SK-N-SH treated with all-trans-retinoic acid at 6 μM for 48 hours (cell line): ENCODE measurements around the gene RNF157.

Source experiments
- CSDC2 ChIP-seq: fragments of 250-450 bp; sonication (Bioruptor Pico); IDR thresholded peaks from 2 replicates; pipeline ENCODE4 v1.5.0; 2020; ENCODE audit warnings: mild to moderate bottlenecking, moderate library complexity
- ESRRG ChIP-seq: fragments of 250-450 bp; sonication (Bioruptor Pico); IDR thresholded peaks from 2 replicates; pipeline ENCODE4 v1.6.1; 2021; ENCODE audit warnings: mild to moderate bottlenecking
- ISL1 ChIP-seq: fragments of 250-450 bp; sonication (Bioruptor Pico); IDR thresholded peaks from 2 replicates; pipeline ENCODE4 v2.1.2; 2022; ENCODE audit warnings: mild to moderate bottlenecking, moderate library complexity
- SNAI2 ChIP-seq: fragments of 250-450 bp; sonication (Bioruptor Pico); IDR thresholded peaks from 2 replicates; pipeline ENCODE4 v1.5.0; 2020; ENCODE audit warnings: mild to moderate bottlenecking, moderate library complexity
- ZC3H10 ChIP-seq: fragments of 250-450 bp; sonication (Bioruptor Pico); IDR thresholded peaks from 2 replicates; pipeline ENCODE4 v1.5.1; 2021; ENCODE audit warnings: mild to moderate bottlenecking, moderate library complexity
- ZFP30 ChIP-seq: fragments of 450-650 bp; formaldehyde crosslinking; IDR thresholded peaks from 2 replicates; pipeline ENCODE4 v1.5.0; 2022; ENCODE audit warnings: mild to moderate bottlenecking, moderate library complexity
- ZNF565 ChIP-seq: fragments of 450-650 bp; formaldehyde crosslinking; conservative IDR thresholded peaks from 2 replicates; pipeline ENCODE4 v1.5.0; 2020; ENCODE audit warnings: low read depth, mild to moderate bottlenecking, moderate library complexity
- TF ChIP-seq, protein P1 (sequence below): fragments of 250-450 bp; sonication (Bioruptor Pico); IDR thresholded peaks from 2 replicates; pipeline ENCODE4 v1.8.0; 2020; ENCODE audit warnings: mild to moderate bottlenecking, moderate library complexity, borderline replicate concordance

DNA sequence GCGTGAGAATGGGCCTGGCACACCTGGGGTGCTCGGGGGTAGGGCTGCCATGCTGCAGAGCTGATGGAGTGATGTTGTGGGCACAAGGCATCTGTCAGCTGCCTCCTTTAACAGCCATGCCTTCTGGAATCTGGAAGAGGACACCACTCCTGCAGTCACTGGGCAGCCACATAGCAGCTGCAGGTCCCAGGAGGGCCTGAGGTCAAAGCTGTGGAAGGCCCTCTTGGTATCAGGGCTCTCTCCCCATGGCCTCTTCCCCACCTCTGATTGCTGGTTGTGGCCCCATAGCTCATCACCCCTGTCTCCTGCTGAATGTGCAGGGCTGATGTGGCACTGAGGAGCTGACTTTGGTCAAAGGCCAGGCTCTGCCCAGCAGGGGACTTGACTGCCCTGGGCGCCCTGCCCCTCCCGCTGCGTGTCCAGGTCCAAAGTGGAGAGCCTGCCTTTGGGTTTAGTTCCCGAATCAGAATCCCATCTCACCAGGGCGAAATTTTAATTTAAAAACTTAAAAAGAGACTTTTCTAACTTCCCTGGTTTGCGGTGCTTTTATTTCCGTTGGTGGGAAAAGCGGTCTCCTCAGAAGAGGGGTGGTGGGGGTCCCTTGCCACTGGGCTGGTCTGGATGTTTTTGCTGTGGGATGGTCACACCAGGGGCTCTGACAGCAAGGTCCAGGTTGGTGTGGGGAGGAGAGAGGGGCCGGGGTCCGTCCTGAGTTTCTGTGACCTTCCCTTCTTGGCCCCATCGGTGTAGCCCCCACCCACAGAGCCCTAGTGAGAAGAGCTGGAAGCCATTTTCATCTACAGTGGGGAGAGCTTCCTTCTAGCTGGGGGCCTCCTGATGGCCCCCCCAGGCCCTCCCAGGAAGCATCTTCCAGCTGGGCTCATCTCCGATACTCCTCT, 30.7 kb upstream of the RNF157 start:
- TF ChIP-seq CSDC2 = no peak
- no peak for TF ChIP-seq ZC3H10 (CRISPR knock-in tag)
- TF ChIP-seq ESRRG (CRISPR knock-in tag) = no peak
- TF ChIP-seq ISL1 (CRISPR knock-in tag) = no peak
- TF ChIP-seq, protein P1, sequence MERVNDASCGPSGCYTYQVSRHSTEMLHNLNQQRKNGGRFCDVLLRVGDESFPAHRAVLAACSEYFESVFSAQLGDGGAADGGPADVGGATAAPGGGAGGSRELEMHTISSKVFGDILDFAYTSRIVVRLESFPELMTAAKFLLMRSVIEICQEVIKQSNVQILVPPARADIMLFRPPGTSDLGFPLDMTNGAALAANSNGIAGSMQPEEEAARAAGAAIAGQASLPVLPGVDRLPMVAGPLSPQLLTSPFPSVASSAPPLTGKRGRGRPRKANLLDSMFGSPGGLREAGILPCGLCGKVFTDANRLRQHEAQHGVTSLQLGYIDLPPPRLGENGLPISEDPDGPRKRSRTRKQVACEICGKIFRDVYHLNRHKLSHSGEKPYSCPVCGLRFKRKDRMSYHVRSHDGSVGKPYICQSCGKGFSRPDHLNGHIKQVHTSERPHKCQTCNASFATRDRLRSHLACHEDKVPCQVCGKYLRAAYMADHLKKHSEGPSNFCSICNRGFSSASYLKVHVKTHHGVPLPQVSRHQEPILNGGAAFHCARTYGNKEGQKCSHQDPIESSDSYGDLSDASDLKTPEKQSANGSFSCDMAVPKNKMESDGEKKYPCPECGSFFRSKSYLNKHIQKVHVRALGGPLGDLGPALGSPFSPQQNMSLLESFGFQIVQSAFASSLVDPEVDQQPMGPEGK = no peak
- TF ChIP-seq ZNF565 = no peak
- TF ChIP-seq ZFP30 (CRISPR knock-in tag) = no peak
- no peak for TF ChIP-seq SNAI2 (CRISPR knock-in tag)
